ENCODE results near the gene DESI1.
"Not testable (repeated sequence)": the region's sequence is repeated elsewhere in the genome, so short reads cannot be mapped to it uniquely, and the experiment has no call there.

The DESI1 gene

GRCh38 chr22:41620589-41621098, at the start of gene DESI1:
Gene DESI1 (minus strand): TSS chr22:41621043. CDS start chr22:41620839, 204 bp downstream.
- no peak for DNase-seq

DNA sequence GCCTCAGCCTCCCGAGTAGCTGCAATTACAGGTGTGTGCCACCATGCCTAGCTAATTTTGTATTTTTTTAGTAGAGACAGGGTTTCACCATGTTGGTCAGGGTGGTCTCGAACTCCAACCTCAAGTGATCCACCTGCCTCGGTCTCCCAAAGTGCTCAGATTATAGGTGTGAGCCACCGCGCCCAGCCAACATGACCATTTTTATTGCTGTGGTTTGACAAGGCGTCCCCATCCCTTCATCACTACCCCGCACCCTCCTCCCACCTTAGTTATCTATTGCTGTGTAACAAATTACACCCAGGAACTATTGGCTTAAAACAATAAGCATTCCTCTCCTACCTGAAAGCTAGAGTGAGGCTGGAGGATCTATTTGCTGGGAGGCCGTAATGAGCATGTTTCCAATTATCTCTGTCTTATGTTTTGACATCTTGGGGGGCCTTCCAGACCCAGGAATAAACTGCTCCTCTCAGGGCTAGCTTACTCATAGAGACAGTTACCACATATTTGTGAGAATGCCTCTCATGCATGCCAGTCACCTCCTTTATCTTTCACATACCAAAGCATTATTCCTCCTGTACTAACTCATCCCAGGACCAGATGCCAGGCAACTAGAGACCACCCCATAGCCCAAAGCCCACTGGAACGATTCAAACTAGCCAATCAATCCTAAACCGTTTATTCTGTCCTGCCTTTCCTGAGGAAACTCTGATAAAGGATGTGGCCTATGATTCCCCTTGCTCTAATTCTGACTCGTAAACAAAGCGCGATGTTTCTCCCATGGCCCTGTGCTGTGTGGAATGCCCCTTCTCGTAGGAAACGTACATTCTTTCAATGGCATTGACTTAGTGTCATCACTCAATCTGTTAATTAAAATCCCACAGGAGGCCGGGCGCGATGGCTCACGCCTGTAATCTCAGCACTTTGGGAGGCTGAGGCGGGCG, 48.4 kb upstream of the DESI1 start:
- no peak for DNase-seq

- DNase-seq: no peak
Measured at GRCh38 chr22:41664951-41665350, 44.1 kb upstream of the DESI1 start.

DNA sequence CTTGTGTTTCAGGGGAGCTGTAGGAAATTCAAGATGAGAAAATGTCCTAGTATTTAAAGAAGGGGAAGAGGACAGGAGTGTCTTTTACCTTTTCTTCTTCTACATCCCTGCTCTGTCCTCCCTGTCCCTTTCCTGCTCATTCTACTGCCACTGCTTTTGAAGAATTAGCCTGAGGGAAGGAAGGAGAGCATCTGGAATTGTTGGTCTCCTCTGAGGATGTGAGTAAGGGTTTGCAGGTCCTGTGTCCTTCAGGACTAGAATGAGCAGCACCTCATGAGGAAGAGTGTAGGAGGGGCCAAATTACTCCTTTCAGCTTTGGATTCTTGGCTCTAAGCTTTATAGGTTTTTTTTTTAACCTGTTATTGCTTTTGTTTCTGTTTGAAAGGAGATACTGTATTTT, 43.6 kb upstream of the DESI1 start:
- DNase-seq: no peak

GRCh38 chr22:41663594-41663993, 42.8 kb upstream of the DESI1 start:
- DNase-seq: not testable (repeated sequence)

DNA sequence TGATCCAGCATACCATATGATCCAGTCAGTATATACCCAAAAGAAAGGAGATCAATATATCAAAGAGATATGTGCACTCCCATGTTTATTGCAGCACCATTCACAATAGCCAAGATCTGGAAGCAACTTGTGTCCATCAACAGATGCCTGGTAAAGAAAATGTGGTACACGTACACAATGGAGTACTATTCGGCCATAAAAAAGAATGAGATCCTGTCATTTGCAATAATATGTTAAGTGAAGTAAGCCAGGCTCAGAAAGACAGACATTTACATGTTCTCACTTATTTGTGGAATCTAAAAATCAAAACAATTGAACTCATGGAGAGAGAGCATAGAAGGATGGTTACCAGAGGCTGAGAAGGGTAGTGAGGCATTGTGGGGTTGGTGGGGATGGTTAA, 40.9 kb upstream of the DESI1 start:
- no peak for DNase-seq

GRCh38 chr22:41661088-41661487, 40.2 kb upstream of the DESI1 start:
- no peak for DNase-seq

- DNase-seq: no peak
Measured at GRCh38 chr22:41660416-41660815, 39.6 kb upstream of the DESI1 start.

GRCh38 chr22:41659941-41660340, 39.1 kb upstream of the DESI1 start:
- no peak for DNase-seq

- no peak for DNase-seq
Measured at GRCh38 chr22:41658869-41659268, 38.0 kb upstream of the DESI1 start.

DNA sequence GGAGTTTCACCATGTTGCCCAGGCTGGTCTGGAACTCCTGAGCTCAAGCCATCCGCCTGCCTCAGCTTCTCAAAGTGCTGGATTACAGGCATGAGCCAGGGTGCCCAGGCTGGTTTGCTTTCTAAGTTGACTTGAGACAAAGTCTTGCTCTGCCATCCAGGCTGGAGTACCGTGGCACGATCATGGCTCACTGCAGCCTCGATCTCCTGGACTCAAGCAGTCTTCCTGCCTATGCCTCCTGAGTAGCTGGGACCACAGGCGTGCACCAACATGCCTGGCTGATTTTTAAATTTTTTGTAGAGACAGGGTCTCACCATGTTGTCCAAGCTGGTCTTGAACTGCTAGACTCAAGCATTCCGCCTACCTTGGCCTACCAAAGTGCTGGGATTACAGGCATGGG, 36.9 kb upstream of the DESI1 start:
- DNase-seq: no peak

GRCh38 chr22:41656556-41656955, 35.7 kb upstream of the DESI1 start:
- no peak for DNase-seq

- DNase-seq: no peak
Measured at GRCh38 chr22:41654322-41654721, 33.5 kb upstream of the DESI1 start.

DNA sequence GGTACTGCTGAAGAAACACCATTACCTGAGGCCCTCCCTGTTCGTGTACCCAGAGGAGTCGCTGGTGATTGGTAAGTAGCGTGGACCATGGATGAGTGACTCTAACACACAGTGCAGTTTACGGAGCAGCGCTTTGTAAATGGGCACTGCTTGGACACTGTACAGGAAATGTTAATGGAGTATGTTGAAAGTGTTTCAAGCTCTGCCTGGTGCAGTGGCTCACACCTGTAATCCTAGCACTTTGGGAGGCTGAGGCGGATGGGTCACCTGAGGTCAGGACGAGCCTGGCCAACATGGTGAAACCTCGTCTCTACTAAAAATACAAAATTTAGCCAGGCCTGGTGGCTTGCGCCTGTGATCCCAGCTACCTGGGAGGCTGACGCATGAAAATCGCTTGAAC, 30.0 kb upstream of the DESI1 start:
- no peak for DNase-seq

DNA sequence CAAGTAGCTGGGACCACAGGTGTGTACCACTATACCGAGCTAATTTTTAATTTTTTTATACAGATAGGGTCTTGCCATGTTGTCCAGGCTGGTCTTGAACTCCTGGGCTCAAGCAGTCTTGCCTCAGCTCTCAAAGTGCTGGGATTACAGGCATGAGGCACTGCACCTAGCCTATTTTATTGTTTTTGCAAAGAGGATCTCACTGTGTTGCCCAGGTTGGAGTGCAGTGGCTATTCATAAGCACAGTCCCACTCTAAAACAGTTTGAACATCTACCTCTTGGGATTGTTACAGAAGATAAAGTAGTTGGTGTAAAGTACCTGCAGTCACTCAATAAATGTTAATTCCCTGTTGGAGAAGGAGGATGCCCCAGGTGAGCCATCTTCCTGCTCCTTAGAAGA, 29.4 kb upstream of the DESI1 start:
- no peak for DNase-seq

DNA sequence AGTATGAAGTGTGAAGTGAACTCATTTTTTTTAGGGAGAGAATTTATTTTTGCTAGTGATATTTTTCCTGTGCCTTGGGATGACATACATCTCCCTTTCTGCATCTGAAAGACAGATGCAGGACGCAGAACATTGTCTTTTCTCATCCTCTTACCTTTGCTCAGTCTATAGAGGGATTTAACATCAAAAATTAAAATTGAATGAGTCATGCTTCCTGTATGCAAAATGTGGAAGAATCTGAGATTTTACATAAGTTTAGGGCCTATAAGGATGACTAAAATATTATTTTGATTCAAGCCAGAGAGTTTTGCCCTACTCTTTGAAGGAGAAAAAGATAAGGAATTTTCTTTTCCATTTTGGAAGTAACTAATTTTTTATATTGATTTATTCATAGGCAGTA, 27.6 kb upstream of the DESI1 start:
- DNase-seq: no peak

DNA sequence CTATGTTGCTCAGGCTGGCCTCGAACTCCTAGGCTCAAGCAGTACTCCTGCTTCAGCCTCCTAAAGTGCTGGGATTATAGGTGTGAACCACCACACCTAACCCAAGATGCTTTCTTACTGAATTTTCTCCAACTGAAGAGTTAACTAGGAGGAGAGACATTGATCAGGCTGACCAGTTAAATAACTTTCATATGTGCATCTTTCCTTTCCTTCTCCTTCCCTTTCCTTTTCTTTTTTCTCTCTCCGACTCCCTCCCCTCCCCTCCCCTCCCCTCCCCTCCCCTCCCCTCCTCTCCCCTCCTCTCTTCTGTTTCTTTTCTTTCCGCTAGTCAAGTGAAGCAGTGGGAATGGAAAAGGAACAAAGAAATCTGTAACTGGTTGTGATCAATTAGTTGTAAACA, 26.9 kb upstream of the DESI1 start:
- DNase-seq: no peak

DNA sequence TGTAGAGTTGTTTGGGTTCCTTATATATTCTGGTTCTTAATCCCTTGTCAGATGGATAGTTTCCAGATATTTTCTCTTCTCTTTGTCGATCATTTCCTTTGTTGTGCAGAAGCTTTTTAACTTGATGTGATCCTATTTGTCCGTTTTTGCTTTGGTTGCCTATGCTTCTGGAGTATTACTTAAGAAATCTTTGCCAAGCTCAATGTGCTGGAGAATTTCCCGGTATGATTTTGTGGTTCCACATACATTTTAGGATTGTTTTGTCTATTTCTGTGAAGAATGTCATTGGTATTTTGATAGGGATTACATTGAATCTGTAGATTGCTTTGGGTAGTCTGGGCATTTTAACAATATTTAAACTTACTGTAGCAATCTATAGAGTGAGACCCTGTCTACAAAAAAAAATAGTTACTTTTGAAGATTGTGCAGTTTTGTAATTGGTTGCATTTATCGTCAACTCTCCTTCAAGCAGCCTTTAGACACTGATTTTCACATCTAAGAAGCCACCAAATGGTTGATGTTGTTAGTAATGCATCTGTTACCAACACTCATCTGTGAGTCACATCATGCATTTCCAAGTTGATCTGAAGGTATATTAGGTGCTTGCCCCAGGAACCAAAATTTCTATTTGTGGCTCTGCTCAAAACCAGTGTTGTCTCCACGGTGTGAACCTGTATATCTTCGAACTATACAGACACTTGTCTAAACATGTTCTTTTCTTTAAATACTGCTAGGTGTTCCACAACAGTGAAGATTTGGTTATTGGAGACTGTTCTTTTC, 21.7 kb upstream of the DESI1 start:
- no peak for DNase-seq

DNA sequence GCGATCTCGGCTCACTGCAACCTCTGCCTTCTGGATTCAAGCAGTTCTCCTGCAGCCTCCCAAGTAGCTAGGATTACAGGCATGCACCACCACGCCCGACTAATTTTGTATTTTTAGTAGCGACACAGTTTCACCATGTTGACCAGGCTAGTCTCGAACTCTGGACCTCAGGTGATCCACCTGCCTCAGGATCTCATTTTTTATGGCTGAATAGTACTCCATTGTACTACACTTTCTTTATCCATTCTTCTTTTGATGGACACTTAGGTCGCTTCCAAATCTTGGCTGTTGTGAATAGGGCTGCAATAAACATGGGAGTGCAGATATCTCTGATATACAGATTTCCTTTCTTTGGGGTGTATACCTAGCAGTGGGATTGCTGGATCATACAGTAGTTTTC, 21.0 kb upstream of the DESI1 start:
- no peak for DNase-seq

- DNase-seq: no peak
Measured at GRCh38 chr22:41638748-41639147, 17.9 kb upstream of the DESI1 start.

- DNase-seq: no peak
Measured at GRCh38 chr22:41638124-41638523, 17.3 kb upstream of the DESI1 start.

DNA sequence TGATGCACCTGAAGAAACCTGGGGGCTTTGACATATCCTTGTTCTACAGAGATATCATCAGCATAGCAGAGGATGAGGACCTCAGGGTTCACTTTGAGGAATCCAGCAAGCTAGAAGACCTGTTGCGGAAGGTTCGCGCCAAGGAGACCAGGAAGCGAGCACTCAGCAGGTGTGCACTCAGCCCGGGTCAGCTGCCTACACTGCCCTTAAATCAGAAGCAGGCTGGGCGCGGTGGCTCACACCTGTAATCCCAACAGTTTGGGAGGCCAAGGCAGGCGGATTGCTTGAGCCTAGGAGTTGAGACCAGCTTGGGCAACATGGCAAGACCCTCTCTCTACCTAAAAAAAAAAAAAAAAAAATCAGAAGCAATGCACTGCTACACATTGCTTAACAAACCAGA, 16.8 kb upstream of the DESI1 start:
- DNase-seq: not testable (repeated sequence)

DNA sequence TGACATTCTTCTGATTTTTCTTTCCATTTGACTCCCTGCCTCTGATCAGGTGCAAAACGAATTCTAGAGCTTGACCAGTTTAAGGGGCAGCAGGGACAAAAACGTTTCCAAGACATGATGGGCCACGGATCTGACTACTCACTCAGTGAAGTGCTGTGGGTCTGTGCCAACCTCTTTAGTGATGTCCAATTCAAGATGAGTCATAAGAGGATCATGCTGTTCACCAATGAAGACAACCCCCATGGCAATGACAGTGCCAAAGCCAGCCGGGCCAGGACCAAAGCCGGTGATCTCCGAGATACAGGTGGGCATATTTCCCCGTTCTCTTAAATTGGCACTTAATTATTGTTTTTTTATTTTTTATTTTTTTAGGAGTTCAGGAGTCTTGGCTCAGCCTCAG, 15.6 kb upstream of the DESI1 start:
- DNase-seq: no peak

GRCh38 chr22:41634610-41635009, 13.8 kb upstream of the DESI1 start:
- not testable (repeated sequence) for DNase-seq
